HEK293 (cell line): ENCODE results near the gene FAM81A.

ENCODE experiments used
- CTCF ChIA-PET: fragments of 350-600 bp; formaldehyde crosslinking; extraction: SDS; loops from one replicate; lab custom pipeline; 2021; ENCODE audit warnings: antibody characterized with exemption; lab: Yijun Ruan, JAX
- POLR2A ChIA-PET: fragments of 300-600 bp; formaldehyde crosslinking; extraction: SDS; loops from one replicate; lab custom pipeline; 2020; ENCODE audit warnings: antibody characterized with exemption, inconsistent platforms; lab: Yijun Ruan, JAX
- H3K27ac ChIP-seq: fragments of 200-500 bp; sonication (Bioruptor generic); 2 replicates; pipeline ENCODE4 v1.5.1; 2014; ENCODE audit warnings: low read depth, low read length, control low read depth, inconsistent platforms; ENCODE audit errors: extremely low read depth
- H3K36me3 ChIP-seq, 2 experiments: fragments of 200-500 bp in 1 of 2; sonication (Bioruptor generic) in 1 of 2; 1 replicate in 1 of 2; 2 replicates in 1 of 2; pipeline ENCODE4 v1.5.1; 2014 to 2017; ENCODE audit warnings: inconsistent platforms in 2 of 2, low read length in 2 of 2; ENCODE audit not compliant: control insufficient read depth in 2 of 2, insufficient read depth in 1 of 2
- H3K4me1 ChIP-seq: fragments of 200-500 bp; sonication (Bioruptor generic); 2 replicates; pipeline ENCODE4 v1.5.1; 2014; ENCODE audit warnings: mild to moderate bottlenecking, low read length, inconsistent platforms; ENCODE audit not compliant: control insufficient read depth, insufficient read depth
- H3K4me3 ChIP-seq: 2 replicates; pipeline ENCODE4 v1.5.1; 2011; ENCODE audit warnings: low read depth, mild to moderate bottlenecking, control low read depth, low read length, moderate library complexity
- H3K9me3 ChIP-seq: fragments of 200-500 bp; sonication (Bioruptor generic); 2 replicates; pipeline ENCODE4 v1.5.1; 2014; ENCODE audit warnings: low read depth, low read length, inconsistent platforms; ENCODE audit not compliant: control insufficient read depth, insufficient read depth
- AEBP2 ChIP-seq: fragments of 450-650 bp; formaldehyde crosslinking; IDR thresholded peaks from 2 replicates; pipeline ENCODE4 v1.5.1; 2016; ENCODE audit warnings: missing biosample characterization, missing genetic modification characterization, borderline replicate concordance
- SCRT2 ChIP-seq: fragments of 450-650 bp; formaldehyde crosslinking; IDR thresholded peaks from 2 replicates; pipeline ENCODE4 v1.5.1; 2016; ENCODE audit warnings: missing biosample characterization, missing genetic modification characterization
- WT1 ChIP-seq: fragments of 450-650 bp; formaldehyde crosslinking; IDR thresholded peaks from 2 replicates; pipeline ENCODE4 v1.5.1; 2016; ENCODE audit warnings: missing biosample characterization, missing genetic modification characterization
- ZBTB21 ChIP-seq: fragments of 450-650 bp; formaldehyde crosslinking; IDR thresholded peaks from 2 replicates; pipeline ENCODE4 v1.5.1; 2017; ENCODE audit warnings: missing biosample characterization, missing genetic modification characterization
- ZFP3 ChIP-seq: fragments of 450-650 bp; formaldehyde crosslinking; IDR thresholded peaks from 2 replicates; pipeline ENCODE4 v1.5.1; 2016; ENCODE audit warnings: low read depth, missing biosample characterization, missing genetic modification characterization
- ZNF114 ChIP-seq: fragments of 450-650 bp; formaldehyde crosslinking; IDR thresholded peaks from 2 replicates; pipeline ENCODE4 v1.5.0; 2017; ENCODE audit warnings: missing biosample characterization, missing genetic modification characterization
- ZNF146 ChIP-seq: fragments of 450-650 bp; formaldehyde crosslinking; IDR thresholded peaks from 2 replicates; pipeline ENCODE4 v1.5.1; 2016; ENCODE audit warnings: missing biosample characterization, missing genetic modification characterization
- ZNF211 ChIP-seq: fragments of 450-650 bp; formaldehyde crosslinking; IDR thresholded peaks from 2 replicates; pipeline ENCODE4 v1.5.1; 2016; ENCODE audit warnings: low read depth, missing biosample characterization, missing genetic modification characterization
- ZNF37A ChIP-seq: fragments of 450-650 bp; IDR thresholded peaks from 2 replicates; pipeline ENCODE4 v1.5.1; 2018; ENCODE audit warnings: missing biosample characterization, missing genetic modification characterization
- ZNF433 ChIP-seq: fragments of 450-650 bp; formaldehyde crosslinking; IDR thresholded peaks from 2 replicates; pipeline ENCODE4 v1.5.1; 2016; ENCODE audit warnings: missing biosample characterization, missing genetic modification characterization, low read depth
- ZNF518A ChIP-seq: fragments of 450-650 bp; formaldehyde crosslinking; conservative IDR thresholded peaks from 2 replicates; pipeline ENCODE4 v1.5.1; 2016; ENCODE audit warnings: low read depth, missing biosample characterization, missing genetic modification characterization
- ZNF645 ChIP-seq: fragments of 450-650 bp; formaldehyde crosslinking; IDR thresholded peaks from 2 replicates; pipeline ENCODE4; 2016; ENCODE audit warnings: missing biosample characterization, missing genetic modification characterization
- ZNF654 ChIP-seq: fragments of 450-650 bp; formaldehyde crosslinking; IDR thresholded peaks from 2 replicates; pipeline ENCODE4 v1.5.1; 2016; ENCODE audit warnings: low read depth, missing biosample characterization, missing genetic modification characterization
- ZNF777 ChIP-seq: fragments of 450-650 bp; formaldehyde crosslinking; IDR thresholded peaks from 2 replicates; pipeline ENCODE4 v1.5.1; 2017; ENCODE audit warnings: missing biosample characterization, missing genetic modification characterization, borderline replicate concordance
- ZNF843 ChIP-seq: fragments of 450-650 bp; formaldehyde crosslinking; IDR thresholded peaks from 2 replicates; pipeline ENCODE4 v1.5.1; 2016; ENCODE audit warnings: missing biosample characterization, missing genetic modification characterization

Gene FAM81A

GRCh38 chr15:59571606-59572005 is 133.6 kb downstream of the FAM81A start:
- no peak for TF ChIP-seq WT1 (tag by site-specific recombination)
- no peak for TF ChIP-seq ZNF211
- no peak for TF ChIP-seq SCRT2 (tag by site-specific recombination)
- TF ChIP-seq ZFP3, result no peak
- TF ChIP-seq ZNF645 (tag by site-specific recombination), result no peak
- no peak for TF ChIP-seq ZNF114 (tag by site-specific recombination)
- TF ChIP-seq ZNF146, result no peak
- TF ChIP-seq ZNF433 (tag by site-specific recombination), result no peak
- no peak for TF ChIP-seq ZNF654
- no peak for TF ChIP-seq ZNF843
- TF ChIP-seq ZNF518A (tag by site-specific recombination), result no peak
- TF ChIP-seq AEBP2 (tag by site-specific recombination), result no peak
- no peak for TF ChIP-seq ZNF777
- no peak for TF ChIP-seq ZBTB21 (tag by site-specific recombination)
- TF ChIP-seq ZNF37A, result no peak
- POLR2A ChIA-PET, result no interaction called here
- H3K36me3 ChIP-seq, result no peaks in the 10 kb centered on the region
- H3K4me3 ChIP-seq, result no peak overlapping the region
- no peaks in the 10 kb centered on the region for H3K4me1 ChIP-seq
- CTCF ChIA-PET, result no interaction called here
- no peaks in the 10 kb centered on the region for H3K9me3 ChIP-seq
- no peak overlapping the region for H3K27ac ChIP-seq
